NB4 (cell line): Measurements from ENCODE around the gene ALPG.

ENCODE experiments used
- MYC ChIP-seq: IDR thresholded peaks from 2 replicates; pipeline ENCODE4 v1.6.1; 2011; ENCODE audit warnings: low read depth, low read length
- POLR2A ChIP-seq: IDR thresholded peaks from 2 replicates; pipeline ENCODE4 v1.6.1; 2011; ENCODE audit warnings: mild to moderate bottlenecking; ENCODE audit not compliant: insufficient read length; ENCODE audit errors: extremely low read depth
- TF ChIP-seq, protein P1 (sequence below): IDR thresholded peaks from one replicate; pipeline ENCODE4 v1.5.1; 2012; ENCODE audit warnings: low read depth, low read length

DNA sequence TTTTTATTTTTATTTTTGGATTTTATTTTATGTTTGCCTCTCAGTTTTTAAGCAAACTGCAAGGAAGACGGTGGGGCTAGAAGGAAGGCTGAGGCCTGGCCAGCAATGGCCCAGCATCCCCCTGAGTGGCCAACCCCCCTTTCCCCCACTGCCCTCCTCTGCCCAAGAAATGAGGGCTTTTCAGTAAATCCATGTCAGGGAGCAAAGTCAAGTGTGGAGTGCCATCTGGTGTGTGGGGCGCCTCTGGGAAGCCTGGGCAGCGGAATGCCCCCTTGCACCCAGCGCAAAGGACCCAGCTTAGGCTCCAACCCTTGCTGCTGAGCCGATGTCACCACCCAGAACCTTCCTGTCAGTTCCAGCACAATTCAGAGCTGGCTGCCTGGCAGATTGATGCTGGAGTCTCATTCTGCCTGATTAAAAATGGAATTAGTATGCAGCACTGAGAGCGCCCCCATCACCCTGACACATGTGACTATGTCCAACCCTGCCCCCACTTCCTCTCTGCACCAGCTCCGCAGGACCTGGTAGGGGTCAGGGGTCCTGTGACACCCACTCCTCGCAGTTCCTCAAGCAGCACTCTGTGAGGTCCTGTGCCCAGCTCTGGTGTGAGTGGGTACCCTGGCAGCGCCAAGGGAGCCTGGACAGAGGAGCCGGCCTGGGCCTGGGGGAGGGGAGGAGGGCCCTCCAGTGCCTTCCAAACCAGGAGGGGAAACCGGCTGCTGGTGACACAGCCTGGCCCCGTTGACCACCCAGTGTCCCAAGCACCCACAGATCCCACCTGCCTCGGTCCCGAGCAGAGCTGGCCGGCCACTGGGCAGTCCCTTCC is 37.3 kb upstream of the ALPG start:
- TF ChIP-seq, protein P1, sequence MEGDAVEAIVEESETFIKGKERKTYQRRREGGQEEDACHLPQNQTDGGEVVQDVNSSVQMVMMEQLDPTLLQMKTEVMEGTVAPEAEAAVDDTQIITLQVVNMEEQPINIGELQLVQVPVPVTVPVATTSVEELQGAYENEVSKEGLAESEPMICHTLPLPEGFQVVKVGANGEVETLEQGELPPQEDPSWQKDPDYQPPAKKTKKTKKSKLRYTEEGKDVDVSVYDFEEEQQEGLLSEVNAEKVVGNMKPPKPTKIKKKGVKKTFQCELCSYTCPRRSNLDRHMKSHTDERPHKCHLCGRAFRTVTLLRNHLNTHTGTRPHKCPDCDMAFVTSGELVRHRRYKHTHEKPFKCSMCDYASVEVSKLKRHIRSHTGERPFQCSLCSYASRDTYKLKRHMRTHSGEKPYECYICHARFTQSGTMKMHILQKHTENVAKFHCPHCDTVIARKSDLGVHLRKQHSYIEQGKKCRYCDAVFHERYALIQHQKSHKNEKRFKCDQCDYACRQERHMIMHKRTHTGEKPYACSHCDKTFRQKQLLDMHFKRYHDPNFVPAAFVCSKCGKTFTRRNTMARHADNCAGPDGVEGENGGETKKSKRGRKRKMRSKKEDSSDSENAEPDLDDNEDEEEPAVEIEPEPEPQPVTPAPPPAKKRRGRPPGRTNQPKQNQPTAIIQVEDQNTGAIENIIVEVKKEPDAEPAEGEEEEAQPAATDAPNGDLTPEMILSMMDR = no peak
- TF ChIP-seq POLR2A = no peak
- no peak for TF ChIP-seq MYC
